Ascending aorta (tissue), 2 donors: ENCODE data around the gene MEIOB. TPM values are rescaled to one million over a fixed set of nuclear protein-coding genes. Genes with fewer than 3 reads are reported as not detected.

Source experiments
- DNase-seq, 2 donors: peaks; one replicate each; pipeline ENCODE4 v3.0.0-alpha.2; 2019; ENCODE audit warnings: low spot score in 2 of 2
- H3K27ac ChIP-seq, 2 donors: fragments of 200-600 bp; sonication (generic); one replicate each; pipeline ENCODE4 v1.5.1; 2016 to 2017; ENCODE audit warnings: mild to moderate bottlenecking in 1 of 2
- H3K27me3 ChIP-seq: fragments of 200-600 bp; sonication (generic); one replicate; pipeline ENCODE4 v1.5.1; 2017
- H3K36me3 ChIP-seq, 2 donors: fragments of 200-600 bp; sonication (generic); one replicate each; pipeline ENCODE4 v1.5.1; 2016
- H3K4me1 ChIP-seq, 2 donors: fragments of 200-600 bp; sonication (generic); one replicate each; pipeline ENCODE4 v1.5.1; 2016 to 2017; ENCODE audit warnings: mild to moderate bottlenecking in 1 of 2
- H3K4me3 ChIP-seq, 2 donors: fragments of 200-600 bp; sonication (generic); one replicate each; pipeline ENCODE4 v1.5.1; 2016 to 2017; ENCODE audit warnings: mild to moderate bottlenecking in 1 of 2
- H3K9me3 ChIP-seq, 2 donors: fragments of 200-600 bp; sonication (generic); one replicate each; pipeline ENCODE4 v1.5.1; 2016
- intact Hi-C: fragments of 100-400 bp; cut with DNase I; formaldehyde crosslinking; loops from one replicate; pipeline ENCODE4 v1.15.1; 2023
- total RNA-seq: library from RNA; depleted of rRNA; stranded (reverse); fragments of >200 nt; gene quantifications from one replicate; pipeline ENCODE4 v1.1.0, GENCODE V29; 2016
- TF ChIP-seq, protein P1 (sequence below), 3 experiments: fragments of 200-600 bp in 2 of 3; fragments of 450-650 bp in 1 of 3; sonication (generic) in 2 of 3; IDR thresholded peaks; one replicate each; pipeline ENCODE4 v1.5.1; 2016 to 2019; ENCODE audit warnings: antibody characterized with exemption in 3 of 3, mild to moderate bottlenecking in 1 of 3, moderate library complexity in 1 of 3

MEIOB gene
- total RNA-seq, 1 donor from 2014 or later = not detected

DNA sequence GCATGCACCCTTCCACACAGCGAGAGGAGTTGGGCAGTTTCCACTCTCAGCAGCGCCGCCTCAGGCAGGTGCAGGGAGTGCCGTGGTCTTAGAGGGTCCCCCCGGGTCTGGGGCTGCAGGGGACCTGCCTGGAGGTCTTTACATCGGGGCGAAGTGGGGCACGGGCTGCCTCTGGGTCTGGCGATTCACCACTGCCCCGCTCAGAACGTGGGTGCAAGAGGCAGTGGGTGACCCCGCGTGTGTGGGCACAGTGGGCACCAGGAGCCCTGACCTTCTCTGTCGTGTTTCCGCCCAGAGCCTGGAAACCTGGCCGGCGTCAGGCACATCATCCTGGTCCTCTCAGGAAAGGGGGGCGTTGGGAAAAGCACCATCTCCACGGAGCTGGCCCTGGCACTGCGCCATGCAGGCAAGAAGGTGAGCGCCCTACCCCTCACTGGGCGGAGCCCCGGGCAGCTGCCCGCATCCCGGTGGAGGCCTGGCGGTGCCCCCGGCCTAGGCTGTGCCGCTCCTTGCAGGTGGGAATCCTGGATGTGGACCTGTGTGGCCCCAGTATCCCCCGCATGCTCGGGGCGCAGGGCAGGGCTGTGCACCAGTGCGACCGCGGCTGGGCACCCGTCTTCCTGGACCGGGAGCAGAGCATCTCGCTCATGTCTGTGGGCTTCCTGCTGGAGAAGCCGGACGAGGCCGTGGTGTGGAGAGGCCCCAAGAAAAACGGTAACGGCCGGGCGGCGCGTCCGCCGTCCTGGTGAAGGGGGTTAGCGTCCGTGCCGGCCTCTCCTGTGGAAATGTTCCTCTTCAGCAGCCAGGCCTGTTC lies 85.5 kb downstream of the MEIOB start:
- intact Hi-C loops = no loop called here

GRCh38 chr16:1785846-1786170 lies 86.2 kb downstream of the MEIOB start:
- Histone ChIP-seq H3K27me3 (no peaks in the 10 kb centered on the region), H3K4me1 (peaks cover 11 to 23% of the 10 kb centered on the region in 2 donors), H3K9me3 (no peaks in the 10 kb centered on the region), H3K36me3 (peaks cover 37 to 45% of the 10 kb centered on the region in 2 donors), H3K4me3 (no peak overlapping the region), H3K27ac (no peak overlapping the region)
- intact Hi-C loops = no loop called here
- TF ChIP-seq, protein P1, sequence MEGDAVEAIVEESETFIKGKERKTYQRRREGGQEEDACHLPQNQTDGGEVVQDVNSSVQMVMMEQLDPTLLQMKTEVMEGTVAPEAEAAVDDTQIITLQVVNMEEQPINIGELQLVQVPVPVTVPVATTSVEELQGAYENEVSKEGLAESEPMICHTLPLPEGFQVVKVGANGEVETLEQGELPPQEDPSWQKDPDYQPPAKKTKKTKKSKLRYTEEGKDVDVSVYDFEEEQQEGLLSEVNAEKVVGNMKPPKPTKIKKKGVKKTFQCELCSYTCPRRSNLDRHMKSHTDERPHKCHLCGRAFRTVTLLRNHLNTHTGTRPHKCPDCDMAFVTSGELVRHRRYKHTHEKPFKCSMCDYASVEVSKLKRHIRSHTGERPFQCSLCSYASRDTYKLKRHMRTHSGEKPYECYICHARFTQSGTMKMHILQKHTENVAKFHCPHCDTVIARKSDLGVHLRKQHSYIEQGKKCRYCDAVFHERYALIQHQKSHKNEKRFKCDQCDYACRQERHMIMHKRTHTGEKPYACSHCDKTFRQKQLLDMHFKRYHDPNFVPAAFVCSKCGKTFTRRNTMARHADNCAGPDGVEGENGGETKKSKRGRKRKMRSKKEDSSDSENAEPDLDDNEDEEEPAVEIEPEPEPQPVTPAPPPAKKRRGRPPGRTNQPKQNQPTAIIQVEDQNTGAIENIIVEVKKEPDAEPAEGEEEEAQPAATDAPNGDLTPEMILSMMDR (IDR thresholded peaks at IDR 0.05) = no peak
- DNase-seq = no peak

More for the DNA sequence above, 85.5 kb downstream of the MEIOB start:
- Histone ChIP-seq H3K9me3 (no peaks in the 10 kb centered on the region), H3K4me3 (no peak overlapping the region), H3K36me3 (peaks cover 37 to 45% of the 10 kb centered on the region in 2 donors), H3K27me3 (no peaks in the 10 kb centered on the region), H3K27ac (no peak overlapping the region), H3K4me1 (peaks cover 6 to 19% of the 10 kb centered on the region in 2 donors)
- TF ChIP-seq, protein P1 (IDR thresholded peaks at IDR 0.05) = no peak
- DNase-seq = no peak

DNA sequence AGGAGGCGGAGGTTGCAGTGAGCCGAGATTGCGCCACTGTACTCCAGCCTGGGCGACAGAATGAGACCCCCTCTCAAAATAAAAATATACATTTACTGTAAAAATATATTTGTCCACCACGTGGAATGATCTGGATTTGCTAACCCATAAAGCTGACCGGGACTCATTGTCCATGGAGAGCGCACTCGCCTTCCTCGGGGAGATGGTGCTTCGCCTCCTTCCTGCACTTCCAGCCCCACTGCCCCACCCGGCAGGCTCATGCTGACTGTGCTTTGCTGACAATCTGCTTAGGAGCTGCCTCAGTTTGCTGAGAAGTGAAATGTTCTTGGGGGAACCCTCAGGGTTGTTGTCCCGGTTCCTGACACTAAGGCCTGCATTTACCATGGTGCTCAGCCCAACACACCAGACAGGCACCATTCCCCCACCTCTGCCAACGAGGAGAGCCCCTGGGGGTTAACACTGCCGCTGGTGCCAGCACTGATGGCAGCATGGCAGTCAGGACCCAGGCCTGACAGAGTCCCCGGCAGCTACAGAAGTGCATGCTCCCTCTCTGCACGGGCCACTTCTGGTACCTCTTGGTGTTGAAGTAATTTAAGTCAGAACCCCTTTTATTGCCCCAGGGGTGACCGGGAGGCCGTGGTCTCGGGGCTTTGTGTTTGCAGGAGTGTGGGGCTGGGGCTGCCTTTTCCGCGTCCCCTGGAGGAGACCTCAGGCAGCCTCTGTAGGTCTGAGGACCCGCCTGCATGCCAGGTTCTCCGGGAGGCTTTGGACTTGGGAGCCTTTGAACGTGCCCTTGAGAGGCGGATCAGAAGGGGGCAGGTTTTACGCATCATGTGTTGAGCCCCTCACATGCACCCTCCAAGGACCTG lies 86.8 kb downstream of the MEIOB start:
- Histone ChIP-seq H3K4me1 (peaks cover 11 to 24% of the 10 kb centered on the region in 2 donors), H3K36me3 (peaks cover 34 to 44% of the 10 kb centered on the region in 2 donors), H3K27me3 (no peaks in the 10 kb centered on the region), H3K4me3 (no peak overlapping the region), H3K27ac (no peak overlapping the region), H3K9me3 (no peaks in the 10 kb centered on the region)
- TF ChIP-seq, protein P1 (IDR thresholded peaks at IDR 0.05) = no peak
- intact Hi-C loops = loop anchor here (5.0 kb wide), 1 partner anchor 173 kb away; the partner anchor contains the start of genes CRAMP1 and IFT140
- DNase-seq = no peak

Other genes starting within 250 kb of the MEIOB start
- gene JPT2, start 193.9 kb downstream of the MEIOB start, total RNA-seq = 18.3 TPM
- gene MAPK8IP3, start 166.0 kb downstream of the MEIOB start, total RNA-seq = 57.4 TPM
- 326 TPM for gene NME3, start 100.6 kb downstream of the MEIOB start, total RNA-seq
- 25.3 TPM for gene EME2, start 99.4 kb downstream of the MEIOB start, total RNA-seq
- 170 TPM for gene MRPS34, start 99.0 kb downstream of the MEIOB start, total RNA-seq
- 159 TPM for gene SPSB3, start 89.6 kb downstream of the MEIOB start, total RNA-seq
- gene NUBP2, start 89.2 kb downstream of the MEIOB start, total RNA-seq = 182 TPM
- not detected for gene IGFALS, start 78.5 kb downstream of the MEIOB start, total RNA-seq
- 177 TPM for gene HAGH, start 45.3 kb downstream of the MEIOB start, total RNA-seq
- gene FAHD1, start 45.0 kb downstream of the MEIOB start, total RNA-seq = 233 TPM
- not detected for gene HS3ST6, start 46.3 kb upstream of the MEIOB start, total RNA-seq
- 32.9 TPM for gene MSRB1, start 71.0 kb upstream of the MEIOB start, total RNA-seq
- gene RPL3L, start 82.5 kb upstream of the MEIOB start, total RNA-seq = not detected
- 68.2 TPM for gene NDUFB10, start 87.4 kb upstream of the MEIOB start, total RNA-seq
- gene RPS2, start 92.7 kb upstream of the MEIOB start, total RNA-seq = 2,866 TPM
- not detected for gene RNF151, start 94.7 kb upstream of the MEIOB start, total RNA-seq
- 55.7 TPM for gene TBL3, start 99.9 kb upstream of the MEIOB start, total RNA-seq
- not detected for gene NOXO1, start 109.3 kb upstream of the MEIOB start, total RNA-seq
- 2.7 TPM for gene GFER, start 112.0 kb upstream of the MEIOB start, total RNA-seq
- gene SYNGR3, start 117.8 kb upstream of the MEIOB start, total RNA-seq = 0.32 TPM
- gene ZNF598, start 137.7 kb upstream of the MEIOB start, total RNA-seq = 31.1 TPM
- not detected for gene NPW, start 147.6 kb upstream of the MEIOB start, total RNA-seq
- gene NHERF2, start 154.7 kb upstream of the MEIOB start, total RNA-seq = 123 TPM
- 59.5 TPM for gene NTHL1, start 175.7 kb upstream of the MEIOB start, total RNA-seq
- gene TSC2, start 175.8 kb upstream of the MEIOB start, total RNA-seq = 258 TPM